ENCODE results near the gene PTPRK. TPM values are rescaled to one million over a fixed set of nuclear protein-coding genes. Genes with fewer than 3 reads are reported as not detected.
"Not testable (repeated sequence)": the region's sequence is repeated elsewhere in the genome, so short reads cannot be mapped to it uniquely, and the experiment has no call there.

PTPRK gene
- total RNA-seq, 1 donor from 2014 or later = 1.9 TPM

GRCh38 chr6:128046033-128046432 is 474.4 kb downstream of the PTPRK start:
- intact Hi-C loops (cut with micrococcal nuclease) = no loop called here

GRCh38 chr6:128039543-128039942 is 480.9 kb downstream of the PTPRK start:
- intact Hi-C loops (cut with micrococcal nuclease) = no loop called here

GRCh38 chr6:128036808-128037570 is 483.4 kb downstream of the PTPRK start:
- intact Hi-C loops (cut with micrococcal nuclease) = no loop called here

GRCh38 chr6:128033156-128033555 is 487.2 kb downstream of the PTPRK start:
- intact Hi-C loops (cut with micrococcal nuclease) = no loop called here

GRCh38 chr6:128032042-128032441 is 488.4 kb downstream of the PTPRK start:
- intact Hi-C loops (cut with micrococcal nuclease) = no loop called here

- intact Hi-C loops (cut with micrococcal nuclease) = no loop called here
Measured at GRCh38 chr6:128029826-128030225, 490.6 kb downstream of the PTPRK start.

- intact Hi-C loops (cut with micrococcal nuclease) = no loop called here
Measured at GRCh38 chr6:128028183-128028582, 492.2 kb downstream of the PTPRK start.

- intact Hi-C loops (cut with micrococcal nuclease) = no loop called here
Measured at GRCh38 chr6:128025478-128025877, 494.9 kb downstream of the PTPRK start.

GRCh38 chr6:128024969-128025368 is 495.4 kb downstream of the PTPRK start:
- intact Hi-C loops (cut with micrococcal nuclease) = no loop called here

- intact Hi-C loops (cut with micrococcal nuclease) = no loop called here
Measured at GRCh38 chr6:128024046-128024445, 496.4 kb downstream of the PTPRK start.

GRCh38 chr6:128018821-128019220 is 501.6 kb downstream of the PTPRK start:
- intact Hi-C loops (cut with micrococcal nuclease) = no loop called here

- intact Hi-C loops (cut with micrococcal nuclease) = no loop called here
Measured at GRCh38 chr6:128017288-128017687, 503.1 kb downstream of the PTPRK start.

GRCh38 chr6:128007658-128008057 is 512.7 kb downstream of the PTPRK start:
- intact Hi-C loops (cut with micrococcal nuclease) = no loop called here

- intact Hi-C loops (cut with micrococcal nuclease) = no loop called here
Measured at GRCh38 chr6:128005009-128005408, 515.4 kb downstream of the PTPRK start.

- intact Hi-C loops (cut with micrococcal nuclease) = no loop called here
Measured at GRCh38 chr6:128000363-128000762, 520.0 kb downstream of the PTPRK start.

- intact Hi-C loops (cut with micrococcal nuclease) = no loop called here
Measured at GRCh38 chr6:127998985-127999384, 521.4 kb downstream of the PTPRK start.

- intact Hi-C loops (cut with micrococcal nuclease) = no loop called here
Measured at GRCh38 chr6:127997496-127998164, 522.8 kb downstream of the PTPRK start.

GRCh38 chr6:127996925-127997324 is 523.5 kb downstream of the PTPRK start:
- intact Hi-C loops (cut with micrococcal nuclease) = no loop called here

GRCh38 chr6:127992144-127992543 is 528.3 kb downstream of the PTPRK start:
- intact Hi-C loops (cut with micrococcal nuclease) = no loop called here

- intact Hi-C loops (cut with micrococcal nuclease) = no loop called here
Measured at GRCh38 chr6:127990074-127990473, 530.3 kb downstream of the PTPRK start.

- intact Hi-C loops (cut with micrococcal nuclease) = no loop called here
Measured at GRCh38 chr6:127980996-127981395, 539.4 kb downstream of the PTPRK start.

GRCh38 chr6:127978185-127978584 is 542.2 kb downstream of the PTPRK start:
- intact Hi-C loops (cut with micrococcal nuclease) = not testable (repeated sequence)

GRCh38 chr6:127976796-127977195 is 543.6 kb downstream of the PTPRK start:
- intact Hi-C loops (cut with micrococcal nuclease) = no loop called here
